IMR-90 (cell line): ENCODE measurements around the gene DCAF5. TPM values are rescaled to one million over a fixed set of nuclear protein-coding genes. Genes with fewer than 3 reads are reported as not detected.

Experiments
- ATAC-seq: fragments of 200-7000 bp; cut with Tn5 transposase; 2 replicates; pipeline ENCODE4 v1.9.1; 2020; ENCODE audit warnings: low read depth, mild to moderate bottlenecking, moderate library complexity
- BruUV-seq: library from RNA; stranded (reverse); fragments of 400-500 nt; replicated peaks from 2 replicates; lab custom pipeline; 2021; lab: Mats Ljungman, UMichigan
- CTCF ChIA-PET: fragments of 300-600 bp; formaldehyde crosslinking; extraction: SDS; loops from one replicate; lab custom pipeline; 2021; ENCODE audit warnings: antibody characterized with exemption; lab: Yijun Ruan, JAX
- POLR2A ChIA-PET: fragments of 300-600 bp; sonication (Branson Sonifier 250); formaldehyde crosslinking; loops from one replicate; lab custom pipeline; 2022; ENCODE audit warnings: antibody characterized with exemption; ENCODE audit not compliant: unreplicated experiment; lab: Charles Lee
- DNase-seq: peaks from one replicate; pipeline ENCODE4 v3.0.0; 2013
- H2AFZ ChIP-seq: replicated peaks from 2 replicates; pipeline ENCODE3; 2013; ENCODE audit warnings: low read length, mild to moderate bottlenecking; ENCODE audit not compliant: poor library complexity
- H2AK5ac ChIP-seq: 2 replicates; pipeline ENCODE4 v1.6.1; 2013; ENCODE audit warnings: low read depth, low read length, inconsistent platforms
- H2AK9ac ChIP-seq: replicated peaks from 2 replicates; pipeline ENCODE3; 2013; ENCODE audit warnings: mild to moderate bottlenecking, low read depth, low read length, moderate library complexity; ENCODE audit not compliant: poor library complexity
- H2BK120ac ChIP-seq: 2 replicates; pipeline ENCODE4 v1.6.1; 2013; ENCODE audit warnings: low read depth, low read length, inconsistent platforms
- H2BK15ac ChIP-seq: 3 replicates; pipeline ENCODE4 v1.6.1; 2013; ENCODE audit warnings: low read depth, low read length, inconsistent platforms
- H2BK20ac ChIP-seq: 2 replicates; pipeline ENCODE4 v1.6.1; 2013; ENCODE audit warnings: low read depth, mild to moderate bottlenecking, inconsistent platforms, low read length, moderate library complexity
- H2BK5ac ChIP-seq: 2 replicates; pipeline ENCODE4 v1.6.1; 2013; ENCODE audit warnings: mild to moderate bottlenecking, low read depth, low read length, inconsistent platforms; ENCODE audit not compliant: poor library complexity, severe bottlenecking
- H3K14ac ChIP-seq: replicated peaks from 2 replicates; pipeline ENCODE4 v1.6.1; 2013; ENCODE audit warnings: low read depth, low read length, inconsistent platforms
- H3K18ac ChIP-seq: 2 replicates; pipeline ENCODE4 v1.6.1; 2013; ENCODE audit warnings: low read depth, low read length, control low read depth
- H3K23ac ChIP-seq: 2 replicates; pipeline ENCODE4 v1.6.1; 2013; ENCODE audit warnings: low read depth, low read length, inconsistent platforms
- H3K27ac ChIP-seq: 2 replicates; pipeline ENCODE4 v1.5.1; 2013; ENCODE audit warnings: mild to moderate bottlenecking, control low read depth, low read length; ENCODE audit not compliant: insufficient read depth
- H3K27me3 ChIP-seq: 2 replicates; pipeline ENCODE4 v1.6.1; 2013; ENCODE audit warnings: low read length; ENCODE audit not compliant: control insufficient read depth, insufficient read depth
- H3K36me3 ChIP-seq: 2 replicates; pipeline ENCODE4 v1.6.1; 2013; ENCODE audit warnings: low read length, mixed read lengths; ENCODE audit not compliant: control insufficient read depth, insufficient read depth
- H3K4ac ChIP-seq: 2 replicates; pipeline ENCODE4 v1.6.1; 2013; ENCODE audit warnings: low read depth, low read length, inconsistent platforms
- H3K4me1 ChIP-seq: 2 replicates; pipeline ENCODE4 v1.6.1; 2013; ENCODE audit warnings: low read length, mixed read lengths; ENCODE audit not compliant: control insufficient read depth, insufficient read depth
- H3K4me2 ChIP-seq: 2 replicates; pipeline ENCODE4 v1.6.1; 2013; ENCODE audit warnings: low read depth, mild to moderate bottlenecking, control low read depth, low read length, moderate library complexity
- H3K4me3 ChIP-seq: 2 replicates; pipeline ENCODE4 v1.5.1; 2013; ENCODE audit warnings: low read depth, mild to moderate bottlenecking, control low read depth, low read length, moderate library complexity; ENCODE audit not compliant: insufficient read depth
- H3K56ac ChIP-seq: 2 replicates; pipeline ENCODE4 v1.6.1; 2013; ENCODE audit warnings: low read length, inconsistent platforms; ENCODE audit not compliant: insufficient read depth; ENCODE audit errors: extremely low read depth
- H3K79me1 ChIP-seq, 2 experiments: 2 replicates each; pipeline ENCODE4 v1.6.1; 2013; ENCODE audit warnings: low read length in 2 of 2, inconsistent platforms in 1 of 2, low read depth in 1 of 2
- H3K9ac ChIP-seq: 2 replicates; pipeline ENCODE4 v1.6.1; 2013; ENCODE audit warnings: low read depth, low read length, control low read depth
- H3K9me1 ChIP-seq: 2 replicates; pipeline ENCODE4 v1.6.1; 2013; ENCODE audit warnings: low read length, inconsistent platforms; ENCODE audit not compliant: insufficient read depth
- H3K9me3 ChIP-seq: 2 replicates; pipeline ENCODE4 v1.6.1; 2013; ENCODE audit warnings: low read length; ENCODE audit not compliant: control insufficient read depth, insufficient read depth
- H4K20me1 ChIP-seq: 2 replicates; pipeline ENCODE4 v1.6.1; 2013; ENCODE audit warnings: low read length, inconsistent platforms; ENCODE audit not compliant: insufficient read depth
- H4K5ac ChIP-seq: 2 replicates; pipeline ENCODE4 v1.6.1; 2013; ENCODE audit warnings: mild to moderate bottlenecking, low read depth, low read length, control low read depth
- H4K8ac ChIP-seq, 2 experiments: 2 replicates each; pipeline ENCODE4 v1.6.1; 2013; ENCODE audit warnings: low read depth in 2 of 2, low read length in 2 of 2, control low read depth in 1 of 2, inconsistent platforms in 1 of 2
- H4K91ac ChIP-seq: 2 replicates; pipeline ENCODE4 v1.6.1; 2013; ENCODE audit warnings: low read depth, low read length, inconsistent platforms; ENCODE audit not compliant: insufficient read depth
- BHLHE40 ChIP-seq: fragments of 150-350 bp; IDR thresholded peaks from 2 replicates; pipeline ENCODE4 v1.6.1; 2016; ENCODE audit warnings: mild to moderate bottlenecking, low read depth, low read length
- CEBPB ChIP-seq: IDR thresholded peaks from 2 replicates; pipeline ENCODE4 v1.6.1; 2012; ENCODE audit warnings: low read depth, low read length, improper control_type of control experiment
- CHD1 ChIP-seq: IDR thresholded peaks from 2 replicates; pipeline ENCODE4 v1.6.1; 2012; ENCODE audit warnings: low read depth, low read length, improper control_type of control experiment
- CTCF ChIP-seq: conservative IDR thresholded peaks from 2 replicates; pipeline ENCODE4 v1.5.1; 2012; ENCODE audit warnings: mild to moderate bottlenecking, low read depth, low read length, improper control_type of control experiment
- ELK1 ChIP-seq: fragments of 150-350 bp; IDR thresholded peaks from 2 replicates; pipeline ENCODE4 v1.6.1; 2016; ENCODE audit warnings: low read depth, mild to moderate bottlenecking, low read length, moderate library complexity, borderline replicate concordance
- FOS ChIP-seq: fragments of 150-350 bp; IDR thresholded peaks from 2 replicates; pipeline ENCODE4 v1.6.1; 2016; ENCODE audit warnings: low read depth, low read length
- MAZ ChIP-seq: IDR thresholded peaks from 2 replicates; pipeline ENCODE4 v1.6.1; 2012; ENCODE audit warnings: low read depth, mild to moderate bottlenecking, low read length, improper control_type of control experiment, moderate library complexity, borderline replicate concordance
- RAD21 ChIP-seq: IDR thresholded peaks from 2 replicates; pipeline ENCODE4 v1.6.1; 2012; ENCODE audit warnings: low read length, improper control_type of control experiment
- RCOR1 ChIP-seq: IDR thresholded peaks from 2 replicates; pipeline ENCODE4 v1.6.1; 2012; ENCODE audit warnings: mild to moderate bottlenecking, low read length, improper control_type of control experiment; ENCODE audit not compliant: insufficient replicate concordance
- RFX5 ChIP-seq: IDR thresholded peaks from 2 replicates; pipeline ENCODE4 v1.8.0; 2012; ENCODE audit warnings: low read depth, mild to moderate bottlenecking, low read length, moderate library complexity
- SMC3 ChIP-seq: fragments of 150-350 bp; IDR thresholded peaks from 2 replicates; pipeline ENCODE4 v1.6.1; 2016; ENCODE audit warnings: low read depth, mild to moderate bottlenecking, antibody characterized with exemption, low read length, moderate library complexity
- USF2 ChIP-seq: fragments of 150-350 bp; IDR thresholded peaks from 2 replicates; pipeline ENCODE4 v1.6.1; 2017; ENCODE audit warnings: mild to moderate bottlenecking, antibody characterized with exemption, low read length, low read depth
- WGBS, 2 experiments: methylation state at CpG; one replicate each; pipeline versions ENCODE4 v1.1.5 to v1.1.7; 2013; ENCODE audit warnings: missing lambda C conversion rate in 2 of 2; ENCODE audit not compliant: insufficient read length in 1 of 2; ENCODE audit errors: extremely low coverage in 2 of 2; 5-methylcytosine and 5-hydroxymethylcytosine counted together
- dilution Hi-C: fragments of 300-500 bp; cut with HindIII; formaldehyde crosslinking; loops from one replicate; pipeline ENCODE4 v1.14.3; 2018; ENCODE audit warnings: low sequenced_read_pairs; ENCODE audit not compliant: unreplicated experiment
- in situ Hi-C: fragments of 300-500 bp; cut with MboI; formaldehyde crosslinking; loops from 3 replicates; pipeline ENCODE4 v1.14.3; 2019; ENCODE audit warnings: low sequenced_read_pairs, inconsistent platforms, mixed read lengths
- intact Hi-C: fragments of 100-400 bp; cut with micrococcal nuclease; formaldehyde crosslinking; loops from 2 replicates; pipeline ENCODE4 v1.10.0; 2022
- polyA plus RNA-seq, 3 experiments: library from polyadenylated mRNA; depleted of rRNA; stranded (reverse); fragments of >200 nt; gene quantifications; 2 replicates each; pipeline ENCODE4 v1.2.3, GENCODE V29; 2012; ENCODE audit warnings: low replicate concordance in 1 of 3
- total RNA-seq: library from RNA; depleted of rRNA; stranded (reverse); fragments of >200 nt; gene quantifications from 2 replicates; pipeline ENCODE4 v1.2.3, GENCODE V29; 2012

The DCAF5 gene
- total and polyA plus RNA-seq, 2 of the 4 experiments (the other 2 are of a cell fraction): 17.6 to 30.4 TPM

GRCh38 chr14:69055125-69055524, 97.8 kb downstream of the DCAF5 start:
- H2BK15ac ChIP-seq: peak overlapping the region; percentile 51; the same call in 1 of the 3 replicates
- peaks cover 40 to 80% of the 10 kb centered on the region in 2 experiments for H3K79me1 ChIP-seq
- peak overlapping the region; percentile 76 for H2BK5ac ChIP-seq
- peak overlapping the region; percentile 29 for H2AK9ac ChIP-seq
- ChIA-PET POLR2A (interaction anchor here (1.0 kb wide), 1 partner anchor 76 kb away, joined by 4 read pairs; the partner anchor contains the start of gene ACTN1), CTCF (interaction anchor here (0.9 to 1.4 kb wide), 3 partner anchors 35 to 192 kb away, joined by 3 read pairs; no protein-coding TSS in a partner anchor)
- no peak overlapping the region for H4K5ac ChIP-seq
- no peaks in the 10 kb centered on the region for H3K9me3 ChIP-seq
- peak overlapping the region; percentile 63; the same call in 1 of the 2 replicates for H3K23ac ChIP-seq
- H3K4me3 ChIP-seq: no peak overlapping the region
- peaks cover 22% of the 10 kb centered on the region for H3K36me3 ChIP-seq
- peak overlapping the region; percentile 15 for H2AFZ ChIP-seq
- peak overlapping the region; percentile 61 for H3K4ac ChIP-seq
- H4K20me1 ChIP-seq: peaks cover 12% of the 10 kb centered on the region; the same call in 1 of the 2 replicates
- no TSS peak for BruUV-seq
- peak overlapping the region in 1 of 2 experiments; percentile 48; a peak in 2 of 4 replicates for H4K8ac ChIP-seq
- H3K4me1 ChIP-seq: peaks cover 34% of the 10 kb centered on the region
- peak overlapping the region; percentile 31 for H3K27ac ChIP-seq
- peak overlapping the region; percentile 49 for H4K91ac ChIP-seq
- in situ Hi-C loops (no loop called here), intact Hi-C loops (no loop called here), dilution Hi-C loops (no loop called here)
- no peaks in the 10 kb centered on the region for H3K27me3 ChIP-seq
- H2BK120ac ChIP-seq: peak overlapping the region; percentile 41
- TF ChIP-seq CTCF (no peak), CEBPB (peak; percentile 19; the same call in 1 of the 2 replicates), USF2 (peak; percentile 56), RCOR1 (peak; percentile 71), MAZ (peak; percentile 81), RAD21 (peak; percentile 30), FOS (peak; percentile 95), SMC3 (peak; percentile 6; the same call in 1 of the 2 replicates), RFX5 (no peak), CHD1 (no peak), ELK1 (no peak), BHLHE40 (peak; percentile 75)
- no peak overlapping the region for H3K9ac ChIP-seq
- peak overlapping the region; percentile 12; the same call in 1 of the 2 replicates for H3K18ac ChIP-seq
- peak overlapping the region; percentile 5; the same call in 1 of the 2 replicates for H3K4me2 ChIP-seq
- WGBS, 2 experiments: 65% methylated on average over 10 of the region's 21 CpGs; no CpG with 5 or more reads in 1 of the 2 experiments
- H3K56ac ChIP-seq: 0 out of 2 replicates have a peak overlapping the region, but pooled peaks have one; percentile 21
- peak; percentile 97 for DNase-seq
- peak overlapping the region; percentile 51 for H3K14ac ChIP-seq
- peak overlapping the region; percentile 30; the same call in 1 of the 2 replicates for H2BK20ac ChIP-seq
- H2AK5ac ChIP-seq: peak overlapping the region; percentile 79
- H3K9me1 ChIP-seq: peaks cover 46% of the 10 kb centered on the region
- peak; percentile 21 for ATAC-seq
